ENCODE measurements around the gene IBTK. TPM values are rescaled to one million over a fixed set of nuclear protein-coding genes. Genes with fewer than 3 reads are reported as not detected.
"Not testable (repeated sequence)": the region's sequence is repeated elsewhere in the genome, so short reads cannot be mapped to it uniquely, and the experiment has no call there.

The IBTK gene
- total RNA-seq, 2 donors from 2014 or later, result 19.5 to 23.5 TPM

GRCh38 chr6:82220167-82220566 lies 27.4 kb downstream of the IBTK start:
- Mint-ChIP-seq H3K27me3 (no peaks in the 10 kb centered on the region), H3K27ac (no peak overlapping the region), H3K4me1 (no peaks in the 10 kb centered on the region), H3K36me3 (ENCODE audit: low read depth) (peaks cover 85% of the 10 kb centered on the region), H3K9me3 (no peaks in the 10 kb centered on the region), H3K4me3 (no peak overlapping the region)
- no peak for ATAC-seq (replicated peaks)

- peak; percentile 24 for ATAC-seq (replicated peaks)
- peaks cover 94% of the 10 kb centered on the region for H3K36me3 Mint-ChIP-seq (ENCODE audit: low read depth)
- H3K9me3 Mint-ChIP-seq, result no peaks in the 10 kb centered on the region
- H3K27me3 Mint-ChIP-seq, result no peaks in the 10 kb centered on the region
- no peaks in the 10 kb centered on the region for H3K4me1 Mint-ChIP-seq
- H3K4me3 Mint-ChIP-seq, result no peak overlapping the region
- H3K27ac Mint-ChIP-seq, result no peak overlapping the region
These were observed 30.4 kb downstream of the IBTK start for GRCh38 chr6:82217018-82217586.

GRCh38 chr6:82216549-82216948 lies 31.0 kb downstream of the IBTK start:
- no peaks in the 10 kb centered on the region for H3K9me3 Mint-ChIP-seq
- no peak for ATAC-seq (replicated peaks)
- no peaks in the 10 kb centered on the region for H3K4me1 Mint-ChIP-seq
- peaks cover 95% of the 10 kb centered on the region for H3K36me3 Mint-ChIP-seq (ENCODE audit: low read depth)
- H3K27ac Mint-ChIP-seq, result no peak overlapping the region
- H3K4me3 Mint-ChIP-seq, result no peak overlapping the region
- H3K27me3 Mint-ChIP-seq, result no peaks in the 10 kb centered on the region

GRCh38 chr6:82211326-82211725 lies 36.2 kb downstream of the IBTK start:
- no peaks in the 10 kb centered on the region for H3K4me1 Mint-ChIP-seq
- H3K9me3 Mint-ChIP-seq, result no peaks in the 10 kb centered on the region
- H3K27ac Mint-ChIP-seq, result no peak overlapping the region
- H3K36me3 Mint-ChIP-seq (ENCODE audit: low read depth), result peaks cover 95% of the 10 kb centered on the region
- H3K27me3 Mint-ChIP-seq, result no peaks in the 10 kb centered on the region
- ATAC-seq (replicated peaks), result no peak
- no peak overlapping the region for H3K4me3 Mint-ChIP-seq

GRCh38 chr6:82208913-82209312 lies 38.6 kb downstream of the IBTK start:
- no peaks in the 10 kb centered on the region for H3K4me1 Mint-ChIP-seq

GRCh38 chr6:82205930-82206392 lies 41.6 kb downstream of the IBTK start:
- peaks cover 95% of the 10 kb centered on the region for H3K36me3 Mint-ChIP-seq (ENCODE audit: low read depth)
- H3K27ac Mint-ChIP-seq, result peak overlapping the region; percentile 16
- ATAC-seq (replicated peaks), result no peak
- H3K27me3 Mint-ChIP-seq, result no peaks in the 10 kb centered on the region
- no peaks in the 10 kb centered on the region for H3K9me3 Mint-ChIP-seq
- H3K4me1 Mint-ChIP-seq, result no peaks in the 10 kb centered on the region
- H3K4me3 Mint-ChIP-seq, result no peak overlapping the region

More at GRCh38 chr6:82208913-82209312, 38.6 kb downstream of the IBTK start:
- Mint-ChIP-seq H3K4me3 (no peak overlapping the region), H3K27me3 (no peaks in the 10 kb centered on the region), H3K27ac (no peak overlapping the region), H3K36me3 (ENCODE audit: low read depth) (peaks cover 95% of the 10 kb centered on the region), H3K9me3 (no peaks in the 10 kb centered on the region)
- ATAC-seq (replicated peaks), result peak; percentile 28

GRCh38 chr6:82204020-82204419 lies 43.5 kb downstream of the IBTK start:
- Mint-ChIP-seq H3K36me3 (ENCODE audit: low read depth) (peaks cover 97% of the 10 kb centered on the region), H3K27ac (no peak overlapping the region), H3K9me3 (no peaks in the 10 kb centered on the region), H3K4me1 (no peaks in the 10 kb centered on the region), H3K27me3 (no peaks in the 10 kb centered on the region), H3K4me3 (no peak overlapping the region)
- ATAC-seq (replicated peaks), result no peak

- H3K27ac Mint-ChIP-seq, result no peak overlapping the region
- no peaks in the 10 kb centered on the region for H3K27me3 Mint-ChIP-seq
- no peaks in the 10 kb centered on the region for H3K4me1 Mint-ChIP-seq
- no peak overlapping the region for H3K4me3 Mint-ChIP-seq
- no peak for ATAC-seq (replicated peaks)
- H3K9me3 Mint-ChIP-seq, result no peaks in the 10 kb centered on the region
- H3K36me3 Mint-ChIP-seq (ENCODE audit: low read depth), result peaks cover 100% of the 10 kb centered on the region
These were observed 49.8 kb downstream of the IBTK start for GRCh38 chr6:82197784-82198183.

GRCh38 chr6:82197245-82197644 lies 50.3 kb downstream of the IBTK start:
- H3K27me3 Mint-ChIP-seq; H3K4me3 Mint-ChIP-seq; H3K9me3 Mint-ChIP-seq; H3K4me1 Mint-ChIP-seq; ATAC-seq (replicated peaks); H3K27ac Mint-ChIP-seq: not testable (repeated sequence)
- H3K36me3 Mint-ChIP-seq (ENCODE audit: low read depth), result peaks cover 100% of the 10 kb centered on the region

- H3K27me3 Mint-ChIP-seq, result no peaks in the 10 kb centered on the region
- ATAC-seq (replicated peaks), result no peak
These were observed 51.4 kb downstream of the IBTK start for GRCh38 chr6:82196161-82196560.

GRCh38 chr6:82195619-82196018 lies 51.9 kb downstream of the IBTK start:
- Mint-ChIP-seq H3K27me3 (no peaks in the 10 kb centered on the region), H3K27ac (no peak overlapping the region), H3K9me3 (no peaks in the 10 kb centered on the region), H3K36me3 (ENCODE audit: low read depth) (peaks cover 98% of the 10 kb centered on the region), H3K4me1 (no peaks in the 10 kb centered on the region), H3K4me3 (no peak overlapping the region)
- no peak for ATAC-seq (replicated peaks)

More at GRCh38 chr6:82196161-82196560, 51.4 kb downstream of the IBTK start:
- H3K4me3 Mint-ChIP-seq, result no peak overlapping the region
- no peaks in the 10 kb centered on the region for H3K4me1 Mint-ChIP-seq
- no peak overlapping the region for H3K27ac Mint-ChIP-seq
- no peaks in the 10 kb centered on the region for H3K9me3 Mint-ChIP-seq
- H3K36me3 Mint-ChIP-seq (ENCODE audit: low read depth), result peaks cover 100% of the 10 kb centered on the region

GRCh38 chr6:82185948-82186535 lies 61.5 kb downstream of the IBTK start:
- Mint-ChIP-seq H3K36me3 (ENCODE audit: low read depth) (peaks cover 90% of the 10 kb centered on the region), H3K27ac (peak overlapping the region; percentile 50), H3K27me3 (no peaks in the 10 kb centered on the region), H3K9me3 (no peaks in the 10 kb centered on the region), H3K4me1 (peaks cover 5% of the 10 kb centered on the region), H3K4me3 (no peak overlapping the region)
- no peak for ATAC-seq (replicated peaks)

GRCh38 chr6:82183642-82184282 lies 63.8 kb downstream of the IBTK start:
- Mint-ChIP-seq H3K4me3 (no peak overlapping the region), H3K4me1 (peaks cover 5% of the 10 kb centered on the region), H3K27ac (no peak overlapping the region), H3K27me3 (no peaks in the 10 kb centered on the region), H3K36me3 (ENCODE audit: low read depth) (peaks cover 89% of the 10 kb centered on the region), H3K9me3 (no peaks in the 10 kb centered on the region)
- ATAC-seq (replicated peaks), result peak; percentile 59

GRCh38 chr6:82182756-82183155 lies 64.8 kb downstream of the IBTK start:
- H3K27ac Mint-ChIP-seq, result peak overlapping the region; percentile 38
- no peaks in the 10 kb centered on the region for H3K27me3 Mint-ChIP-seq
- peak; percentile 90 for ATAC-seq (replicated peaks)
- no peaks in the 10 kb centered on the region for H3K9me3 Mint-ChIP-seq
- peaks cover 5% of the 10 kb centered on the region for H3K4me1 Mint-ChIP-seq
- H3K36me3 Mint-ChIP-seq (ENCODE audit: low read depth), result peaks cover 84% of the 10 kb centered on the region
- H3K4me3 Mint-ChIP-seq, result no peak overlapping the region

GRCh38 chr6:82179415-82179814 lies 68.1 kb downstream of the IBTK start:
- no peak for ATAC-seq (replicated peaks)
- H3K36me3 Mint-ChIP-seq (ENCODE audit: low read depth), result peaks cover 87% of the 10 kb centered on the region
- peaks cover 5% of the 10 kb centered on the region for H3K4me1 Mint-ChIP-seq
- no peaks in the 10 kb centered on the region for H3K9me3 Mint-ChIP-seq
- H3K27me3 Mint-ChIP-seq, result no peaks in the 10 kb centered on the region
- H3K27ac Mint-ChIP-seq, result no peak overlapping the region
- no peak overlapping the region for H3K4me3 Mint-ChIP-seq
